Loucy (cell line): ENCODE data around the gene SLC43A3.

ENCODE experiments used
- H2AFZ ChIP-seq: fragments of 200-600 bp; sonication (generic); 2 replicates; pipeline ENCODE4 v1.6.0; 2016; ENCODE audit warnings: antibody characterized with exemption, mild to moderate bottlenecking, low read length, moderate library complexity
- H3F3A ChIP-seq: fragments of 200-600 bp; 2 replicates; pipeline ENCODE4 v1.6.0; 2016; ENCODE audit warnings: antibody characterized with exemption, low read depth, mild to moderate bottlenecking
- H3K27me3 ChIP-seq: fragments of 200-600 bp; sonication (generic); 2 replicates; pipeline ENCODE4 v1.6.1; 2014; ENCODE audit warnings: low read length, mild to moderate bottlenecking; ENCODE audit not compliant: insufficient read depth, poor library complexity, severe bottlenecking
- H3K36me3 ChIP-seq: fragments of 200-600 bp; sonication (generic); 2 replicates; pipeline ENCODE4 v1.6.1; 2016; ENCODE audit warnings: low read length; ENCODE audit not compliant: insufficient read depth
- H3K4me1 ChIP-seq: fragments of 200-600 bp; sonication (generic); 2 replicates; pipeline ENCODE4 v1.5.1; 2014; ENCODE audit warnings: low read length, mild to moderate bottlenecking; ENCODE audit not compliant: insufficient read depth, poor library complexity, severe bottlenecking
- H3K4me2 ChIP-seq: fragments of 200-600 bp; sonication (generic); 2 replicates; pipeline ENCODE4 v1.6.0; 2014; ENCODE audit warnings: antibody characterized with exemption, low read length, low read depth, mild to moderate bottlenecking; ENCODE audit not compliant: poor library complexity, severe bottlenecking
- H3K4me3 ChIP-seq: fragments of 200-600 bp; sonication (generic); 2 replicates; pipeline ENCODE4 v1.5.1; 2014; ENCODE audit warnings: low read length, mild to moderate bottlenecking, mixed read lengths; ENCODE audit not compliant: poor library complexity, severe bottlenecking
- H3K79me2 ChIP-seq: fragments of 200-600 bp; sonication (generic); 2 replicates; pipeline ENCODE4 v1.6.1; 2014; ENCODE audit warnings: low read length; ENCODE audit not compliant: insufficient read depth
- H3K9ac ChIP-seq: fragments of 200-600 bp; sonication (generic); 2 replicates; pipeline ENCODE4 v1.6.0; 2014; ENCODE audit warnings: mild to moderate bottlenecking, low read depth, low read length, moderate library complexity; ENCODE audit not compliant: poor library complexity, severe bottlenecking
- H3K9me2 ChIP-seq: fragments of 200-600 bp; sonication (generic); replicated peaks from 2 replicates; pipeline ENCODE4 v1.6.1; 2016; ENCODE audit warnings: low read depth, low read length, mixed read lengths
- H3K9me3 ChIP-seq: fragments of 200-600 bp; sonication (generic); 2 replicates; pipeline ENCODE4 v1.6.1; 2014; ENCODE audit warnings: mild to moderate bottlenecking, antibody characterized with exemption, low read length, low read depth; ENCODE audit not compliant: insufficient read depth
- H4K20me1 ChIP-seq: fragments of 200-600 bp; sonication (generic); 2 replicates; pipeline ENCODE4 v1.6.0; 2014; ENCODE audit warnings: antibody characterized with exemption, low read length, mild to moderate bottlenecking; ENCODE audit not compliant: insufficient read depth, poor library complexity, severe bottlenecking
- EZH2phosphoT487 ChIP-seq: fragments of 200-600 bp; IDR thresholded peaks from 2 replicates; pipeline ENCODE4 v1.6.1; 2018; ENCODE audit warnings: antibody characterized with exemption, mild to moderate bottlenecking, moderate library complexity, borderline replicate concordance
- TF ChIP-seq, protein P1 (sequence below): fragments of 200-600 bp; sonication (generic); conservative IDR thresholded peaks from 2 replicates; pipeline ENCODE4 v1.5.1; 2014; ENCODE audit warnings: mild to moderate bottlenecking, antibody characterized with exemption, low read length

Gene SLC43A3

DNA sequence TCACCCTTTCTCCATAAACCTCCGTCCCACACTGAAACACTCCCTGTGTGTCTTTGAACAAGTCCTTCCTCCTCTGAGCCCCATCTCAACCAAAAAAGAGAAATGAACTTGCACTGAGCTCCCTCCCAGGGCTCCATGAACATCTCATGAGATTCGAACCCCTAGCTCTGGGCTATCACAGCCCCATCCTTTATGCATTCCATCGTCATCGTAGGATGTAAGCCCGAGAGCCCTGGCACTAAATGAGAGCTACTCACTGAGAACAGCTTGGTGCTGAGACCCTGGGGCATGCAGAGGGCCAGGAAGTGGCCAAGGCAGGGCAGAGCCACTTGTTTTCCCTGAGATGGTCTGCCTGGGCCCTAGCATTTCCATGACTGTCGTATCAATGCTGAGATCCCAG is 12.9 kb upstream of the SLC43A3 start:
- Histone ChIP-seq H3K9me2 (no peaks in the 10 kb centered on the region), H3K9me3 (no peaks in the 10 kb centered on the region), H4K20me1 (no peaks in the 10 kb centered on the region), H3K4me1 (peaks cover 5% of the 10 kb centered on the region), H3K79me2 (no peaks in the 10 kb centered on the region), H3K36me3 (no peaks in the 10 kb centered on the region), H3F3A (no peaks in the 10 kb centered on the region), H3K27me3 (no peaks in the 10 kb centered on the region), H3K4me3 (no peak overlapping the region), H3K9ac (no peak overlapping the region), H3K4me2 (no peak overlapping the region), H2AFZ (no peak overlapping the region)
- TF ChIP-seq, protein P1, sequence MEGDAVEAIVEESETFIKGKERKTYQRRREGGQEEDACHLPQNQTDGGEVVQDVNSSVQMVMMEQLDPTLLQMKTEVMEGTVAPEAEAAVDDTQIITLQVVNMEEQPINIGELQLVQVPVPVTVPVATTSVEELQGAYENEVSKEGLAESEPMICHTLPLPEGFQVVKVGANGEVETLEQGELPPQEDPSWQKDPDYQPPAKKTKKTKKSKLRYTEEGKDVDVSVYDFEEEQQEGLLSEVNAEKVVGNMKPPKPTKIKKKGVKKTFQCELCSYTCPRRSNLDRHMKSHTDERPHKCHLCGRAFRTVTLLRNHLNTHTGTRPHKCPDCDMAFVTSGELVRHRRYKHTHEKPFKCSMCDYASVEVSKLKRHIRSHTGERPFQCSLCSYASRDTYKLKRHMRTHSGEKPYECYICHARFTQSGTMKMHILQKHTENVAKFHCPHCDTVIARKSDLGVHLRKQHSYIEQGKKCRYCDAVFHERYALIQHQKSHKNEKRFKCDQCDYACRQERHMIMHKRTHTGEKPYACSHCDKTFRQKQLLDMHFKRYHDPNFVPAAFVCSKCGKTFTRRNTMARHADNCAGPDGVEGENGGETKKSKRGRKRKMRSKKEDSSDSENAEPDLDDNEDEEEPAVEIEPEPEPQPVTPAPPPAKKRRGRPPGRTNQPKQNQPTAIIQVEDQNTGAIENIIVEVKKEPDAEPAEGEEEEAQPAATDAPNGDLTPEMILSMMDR: no peak
- TF ChIP-seq EZH2phosphoT487: no peak

DNA sequence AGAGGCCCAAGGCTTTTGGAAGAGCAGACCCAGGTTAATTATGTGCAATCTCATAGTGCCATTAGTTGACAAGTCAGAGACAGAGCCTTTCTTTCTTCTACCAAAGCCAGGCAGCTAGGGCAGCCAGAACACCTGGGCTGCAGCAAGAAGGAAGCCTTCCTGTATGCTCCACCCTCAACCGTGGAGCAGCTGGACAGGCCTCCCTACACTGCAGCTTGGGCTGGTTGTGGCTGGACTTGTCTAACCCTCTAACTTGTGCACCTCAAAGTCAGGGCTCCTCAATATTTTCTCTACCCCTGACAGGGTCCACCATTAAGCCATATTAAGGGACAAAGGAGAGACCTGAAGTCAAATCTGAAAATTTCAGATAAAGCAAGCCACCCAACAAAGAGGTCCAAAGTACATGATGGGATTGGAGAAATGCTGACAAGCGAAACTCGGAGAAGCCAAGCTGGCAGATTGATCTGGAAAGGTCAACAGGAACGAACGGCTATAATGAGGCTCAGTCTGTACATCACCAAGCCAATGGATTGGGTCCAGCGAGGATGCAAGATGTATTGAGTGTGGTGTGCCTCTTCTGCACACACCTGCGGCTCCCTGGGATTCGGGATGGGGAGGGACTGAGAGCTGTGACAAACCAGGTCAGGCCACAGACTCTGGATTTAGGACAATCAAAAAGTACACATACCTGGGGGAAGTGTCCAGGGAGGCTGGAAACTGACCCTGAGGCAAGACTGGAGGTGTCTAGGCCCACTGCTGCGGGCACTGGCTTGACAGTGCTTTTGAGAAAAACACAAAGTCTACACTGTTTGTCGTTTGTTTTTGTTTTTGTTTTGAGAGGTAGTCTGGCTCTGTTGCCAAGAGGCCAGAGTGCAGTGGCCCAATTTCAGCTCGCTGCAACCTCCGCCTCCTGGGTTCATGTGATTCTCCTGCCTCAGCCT is 11.7 kb upstream of the SLC43A3 start:
- H3K9ac ChIP-seq: no peak overlapping the region
- no peaks in the 10 kb centered on the region for H3K9me2 ChIP-seq
- no peaks in the 10 kb centered on the region for H3K79me2 ChIP-seq
- no peak overlapping the region for H3K4me2 ChIP-seq
- H3K4me1 ChIP-seq: peaks cover 12% of the 10 kb centered on the region
- no peak overlapping the region for H2AFZ ChIP-seq
- H3F3A ChIP-seq: no peaks in the 10 kb centered on the region
- no peak for TF ChIP-seq EZH2phosphoT487
- TF ChIP-seq, protein P1: no peak
- H3K9me3 ChIP-seq: no peaks in the 10 kb centered on the region
- H3K36me3 ChIP-seq: no peaks in the 10 kb centered on the region
- no peaks in the 10 kb centered on the region for H3K27me3 ChIP-seq
- no peak overlapping the region for H3K4me3 ChIP-seq
- no peaks in the 10 kb centered on the region for H4K20me1 ChIP-seq

DNA sequence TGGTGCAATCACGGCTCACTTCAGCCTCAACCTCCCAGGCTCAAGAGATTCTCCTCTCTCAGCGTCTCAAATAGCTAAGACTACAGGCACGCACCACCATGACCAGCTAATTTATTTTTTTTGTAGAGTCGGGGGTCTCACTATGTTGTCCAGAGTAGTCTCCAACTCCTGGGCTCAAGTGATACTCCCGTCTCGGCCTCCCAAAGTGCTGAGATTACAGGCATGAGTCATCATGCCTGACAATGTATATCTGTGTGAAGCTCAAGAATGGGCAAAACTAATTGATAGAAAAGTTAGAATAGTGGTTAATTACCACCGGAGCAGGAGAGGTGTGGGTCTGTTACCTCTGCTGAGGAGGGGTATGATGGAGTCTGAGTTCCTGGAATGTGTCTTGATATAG is 9.1 kb upstream of the SLC43A3 start:
- no peaks in the 10 kb centered on the region for H3K79me2 ChIP-seq
- no peak overlapping the region for H3K4me2 ChIP-seq
- H3F3A ChIP-seq: peaks cover 5% of the 10 kb centered on the region; the same call in 1 of the 2 replicates
- H3K9me2 ChIP-seq: no peaks in the 10 kb centered on the region
- H2AFZ ChIP-seq: no peak overlapping the region
- H3K9me3 ChIP-seq: no peaks in the 10 kb centered on the region
- H3K9ac ChIP-seq: no peak overlapping the region
- TF ChIP-seq EZH2phosphoT487: no peak
- TF ChIP-seq, protein P1: no peak
- no peak overlapping the region for H3K4me3 ChIP-seq
- H4K20me1 ChIP-seq: no peaks in the 10 kb centered on the region
- H3K27me3 ChIP-seq: no peaks in the 10 kb centered on the region
- H3K36me3 ChIP-seq: no peaks in the 10 kb centered on the region
- H3K4me1 ChIP-seq: peaks cover 33% of the 10 kb centered on the region
